ENCODE data around the gene GRIP2.

Gene GRIP2

DNA sequence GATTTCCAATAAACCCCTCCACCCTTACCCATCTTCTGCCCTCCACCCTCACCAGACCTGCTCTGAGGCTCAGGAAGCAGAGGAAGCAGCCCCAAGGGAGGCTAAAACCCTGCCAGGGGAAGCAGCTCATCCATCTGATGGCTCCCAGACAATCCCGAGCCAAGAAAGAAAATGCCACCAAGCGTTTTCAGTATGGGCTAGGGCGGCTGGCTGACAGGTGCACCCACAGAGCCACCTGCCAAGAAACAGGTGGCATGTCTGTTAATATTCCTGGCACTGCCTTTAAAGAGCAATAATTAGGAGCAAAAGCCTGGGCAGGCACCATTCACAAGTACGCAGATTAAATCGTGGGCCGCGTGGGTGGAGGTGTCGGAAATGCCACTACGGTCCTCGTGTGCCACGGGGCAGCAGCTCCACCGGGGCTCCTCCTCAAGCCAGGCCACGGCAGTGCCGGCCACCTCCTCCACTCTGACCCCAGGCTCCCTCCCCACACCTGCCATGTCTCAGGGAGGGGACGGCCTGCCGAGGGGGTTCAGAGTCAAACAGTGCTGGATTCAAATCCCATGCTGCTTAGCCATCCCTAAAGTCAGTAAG lies 23.9 kb upstream of the GRIP2 start:
- TF ChIP-seq, protein P1, sequence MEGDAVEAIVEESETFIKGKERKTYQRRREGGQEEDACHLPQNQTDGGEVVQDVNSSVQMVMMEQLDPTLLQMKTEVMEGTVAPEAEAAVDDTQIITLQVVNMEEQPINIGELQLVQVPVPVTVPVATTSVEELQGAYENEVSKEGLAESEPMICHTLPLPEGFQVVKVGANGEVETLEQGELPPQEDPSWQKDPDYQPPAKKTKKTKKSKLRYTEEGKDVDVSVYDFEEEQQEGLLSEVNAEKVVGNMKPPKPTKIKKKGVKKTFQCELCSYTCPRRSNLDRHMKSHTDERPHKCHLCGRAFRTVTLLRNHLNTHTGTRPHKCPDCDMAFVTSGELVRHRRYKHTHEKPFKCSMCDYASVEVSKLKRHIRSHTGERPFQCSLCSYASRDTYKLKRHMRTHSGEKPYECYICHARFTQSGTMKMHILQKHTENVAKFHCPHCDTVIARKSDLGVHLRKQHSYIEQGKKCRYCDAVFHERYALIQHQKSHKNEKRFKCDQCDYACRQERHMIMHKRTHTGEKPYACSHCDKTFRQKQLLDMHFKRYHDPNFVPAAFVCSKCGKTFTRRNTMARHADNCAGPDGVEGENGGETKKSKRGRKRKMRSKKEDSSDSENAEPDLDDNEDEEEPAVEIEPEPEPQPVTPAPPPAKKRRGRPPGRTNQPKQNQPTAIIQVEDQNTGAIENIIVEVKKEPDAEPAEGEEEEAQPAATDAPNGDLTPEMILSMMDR (conservative IDR thresholded peaks at IDR 0.05; ENCODE audit: low read depth) = no peak
- ChIA-PET POLR2A (ENCODE audit: low non-redundant PET) (no interaction called here), CTCF (no interaction called here)
- DNase-seq (ENCODE audit: low spot score) = no peak
- H3K27ac ChIP-seq = no peak overlapping the region

DNA sequence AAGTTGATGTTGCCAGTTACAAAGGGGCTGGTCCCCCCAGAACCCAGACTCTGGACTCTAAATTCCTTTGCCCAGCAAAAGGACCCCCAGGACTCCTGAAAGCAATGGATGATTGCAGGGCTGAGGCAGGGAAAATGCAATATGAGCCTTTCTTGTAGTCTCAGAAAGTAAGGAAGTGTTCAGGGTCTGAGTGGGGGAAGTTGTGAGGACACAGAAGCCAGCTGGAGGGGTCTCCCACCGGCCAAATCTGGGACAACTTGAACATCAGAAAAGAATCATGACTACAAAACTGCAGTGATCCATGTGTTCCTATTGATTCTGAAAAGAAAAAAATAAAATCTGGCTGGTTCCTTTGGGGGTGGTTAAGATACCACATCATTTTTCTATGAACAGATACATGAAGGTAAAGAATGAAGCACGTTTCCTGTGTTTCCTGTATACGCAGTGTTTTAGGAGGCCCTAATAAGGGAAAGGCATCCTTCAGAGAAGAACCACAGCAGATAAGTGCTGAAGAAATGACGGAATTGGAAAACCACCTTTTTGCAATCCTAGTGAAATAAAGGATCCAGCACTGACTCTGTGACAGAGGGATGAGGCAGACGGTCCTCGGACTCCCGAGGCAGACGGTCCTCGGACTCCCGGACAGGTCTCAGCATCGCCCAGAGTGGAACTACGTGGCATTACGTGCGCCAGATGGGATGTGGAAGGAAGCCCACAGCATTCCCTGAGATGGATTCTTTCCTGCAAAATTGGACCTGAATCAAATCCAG lies 22.2 kb upstream of the GRIP2 start:
- no peak overlapping the region for H3K27ac ChIP-seq
- ChIA-PET CTCF (interaction anchor here (0.5 to 0.6 kb wide), 2 partner anchors 11 to 679 kb away, joined by 3 read pairs; no protein-coding TSS in a partner anchor), POLR2A (ENCODE audit: low non-redundant PET) (no interaction called here)
- no peak for DNase-seq (ENCODE audit: low spot score)
- TF ChIP-seq, protein P1 (conservative IDR thresholded peaks at IDR 0.05; ENCODE audit: low read depth) = no peak

DNA sequence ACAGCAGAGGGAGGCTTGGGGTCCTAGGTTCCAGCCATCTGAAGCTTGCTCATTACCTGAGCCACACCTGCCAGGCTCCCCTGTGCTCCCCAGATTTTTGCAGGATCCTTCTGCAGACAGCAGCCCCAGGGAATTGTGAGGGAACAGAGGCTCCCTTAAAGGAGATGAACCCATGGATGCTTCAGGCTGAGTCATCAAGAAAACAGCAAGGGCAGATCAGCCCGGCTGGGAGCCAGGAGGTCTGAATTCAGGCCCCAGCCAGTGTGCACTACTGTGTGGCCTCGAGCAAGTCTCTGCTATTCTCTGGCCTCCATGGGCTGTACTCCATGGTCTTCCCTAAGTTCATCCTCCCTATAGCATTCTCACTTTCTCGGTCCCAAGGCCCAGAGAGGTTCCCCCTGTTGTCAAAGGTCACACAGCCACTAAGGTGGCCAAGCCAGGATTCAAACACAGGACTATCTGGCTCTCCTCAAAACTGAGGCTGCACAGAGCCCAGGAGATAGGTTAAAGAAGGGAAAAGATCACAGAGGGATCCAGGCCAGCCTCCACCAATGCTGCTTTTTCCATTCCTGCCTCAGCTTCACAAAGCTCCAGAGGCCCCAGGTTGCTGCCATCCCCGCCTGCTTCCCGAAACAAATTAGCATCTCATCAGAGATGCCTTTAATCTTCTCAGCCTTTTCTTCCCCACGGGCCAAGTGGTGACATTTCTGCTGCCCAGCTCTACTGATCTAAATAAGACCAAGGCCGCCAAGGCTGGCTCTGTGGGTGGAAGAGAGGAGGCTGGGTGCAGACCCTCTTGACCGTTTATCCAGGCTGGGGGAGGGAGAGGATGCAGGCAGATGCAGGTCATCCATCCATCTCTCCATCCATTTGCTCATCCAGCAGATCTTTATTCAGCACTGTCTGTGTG lies 21.2 kb upstream of the GRIP2 start:
- TF ChIP-seq, protein P1 (conservative IDR thresholded peaks at IDR 0.05; ENCODE audit: low read depth) = no peak
- DNase-seq (ENCODE audit: low spot score) = peak; percentile 5
- ChIA-PET POLR2A (ENCODE audit: low non-redundant PET) (no interaction called here), CTCF (interaction anchor here (0.6 kb wide), 1 partner anchor 10 kb away, joined by 3 read pairs; no protein-coding TSS in a partner anchor)
- H3K27ac ChIP-seq = no peak overlapping the region

DNA sequence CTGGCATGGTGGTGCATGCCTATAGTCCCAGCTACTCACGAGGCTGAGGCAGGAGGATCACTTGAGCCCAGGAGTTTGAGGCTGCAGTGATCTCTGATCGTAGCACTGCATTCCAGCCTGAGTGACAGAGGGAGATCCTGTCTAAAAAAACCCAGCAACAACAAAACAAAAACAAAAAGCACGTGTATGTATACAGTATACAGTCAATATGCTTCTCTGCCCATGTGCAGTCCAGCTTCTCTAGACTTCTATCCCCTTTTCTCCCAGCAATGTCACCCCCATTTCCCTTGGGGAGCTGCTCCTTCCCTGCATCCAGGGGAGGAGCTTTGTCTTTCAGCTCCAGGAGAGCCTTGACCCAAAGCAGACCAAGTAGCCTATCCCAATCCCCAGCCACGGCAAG lies 20.0 kb upstream of the GRIP2 start:
- POLR2A ChIA-PET (ENCODE audit: low non-redundant PET) = no interaction called here
- CTCF ChIA-PET = no interaction called here
- TF ChIP-seq, protein P1 (conservative IDR thresholded peaks at IDR 0.05; ENCODE audit: low read depth) = no peak
- DNase-seq (ENCODE audit: low spot score) = no peak
- H3K27ac ChIP-seq = no peak overlapping the region

DNA sequence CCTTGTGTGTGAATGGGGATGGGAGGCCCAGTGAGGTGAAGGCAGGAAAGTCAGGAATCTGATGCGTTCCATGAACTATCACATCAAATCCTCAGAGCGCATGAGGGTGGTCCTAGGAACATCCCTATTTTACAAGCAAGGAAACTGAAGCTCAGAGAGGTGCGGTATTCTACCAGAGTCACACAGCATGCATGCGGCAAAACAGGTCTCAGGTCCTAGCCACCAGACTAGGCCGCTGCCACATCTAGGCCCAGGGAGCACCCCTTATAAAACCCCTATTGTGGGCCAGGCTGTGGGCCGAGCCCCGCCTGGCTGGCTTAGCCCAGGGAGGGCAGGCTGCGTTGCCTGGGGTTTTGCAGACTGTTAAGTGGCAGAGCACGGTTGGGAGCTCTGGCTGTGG lies 17.9 kb upstream of the GRIP2 start:
- H3K27ac ChIP-seq = no peak overlapping the region
- ChIA-PET POLR2A (ENCODE audit: low non-redundant PET) (no interaction called here), CTCF (no interaction called here)
- no peak for DNase-seq (ENCODE audit: low spot score)
- TF ChIP-seq, protein P1 (conservative IDR thresholded peaks at IDR 0.05; ENCODE audit: low read depth) = no peak

DNA sequence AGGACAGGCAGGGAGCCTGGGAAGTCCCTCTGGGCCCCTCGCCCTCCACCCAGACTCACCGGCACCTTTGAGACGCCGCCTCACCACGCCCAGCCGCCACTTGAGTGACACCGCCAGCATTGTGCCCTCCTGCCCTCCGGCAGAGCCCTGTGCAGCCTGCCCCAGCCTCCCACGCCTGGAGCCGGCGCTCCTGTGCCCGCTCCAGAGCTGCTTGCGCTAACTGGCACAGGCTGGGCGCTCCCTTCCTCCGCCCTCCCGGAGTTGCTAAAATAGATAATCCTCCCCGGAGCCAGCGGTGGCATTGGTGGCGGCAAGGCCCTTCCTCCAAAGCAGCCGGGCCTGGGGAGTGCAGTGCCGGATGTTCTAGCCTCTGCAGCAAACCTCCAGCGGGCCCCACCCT lies 15.7 kb upstream of the GRIP2 start:
- ChIA-PET POLR2A (ENCODE audit: low non-redundant PET) (no interaction called here), CTCF (no interaction called here)
- no peak for DNase-seq (ENCODE audit: low spot score)
- no peak overlapping the region for H3K27ac ChIP-seq
- TF ChIP-seq, protein P1 (conservative IDR thresholded peaks at IDR 0.05; ENCODE audit: low read depth) = no peak
